ACC112 (cell line): ENCODE results near the gene NXT2.

Experiments
- H2AFZ ChIP-seq: fragments of 200-600 bp; sonication (generic); one replicate; pipeline ENCODE4 v1.6.0; 2017; ENCODE audit warnings: antibody characterized with exemption, low read length; ENCODE audit not compliant: unreplicated experiment
- H3K27ac ChIP-seq: fragments of 200-600 bp; sonication (generic); 2 replicates; pipeline ENCODE4 v1.5.1; 2014; ENCODE audit warnings: low read depth, mild to moderate bottlenecking, antibody characterized with exemption, low read length, moderate library complexity
- H3K27me3 ChIP-seq: fragments of 200-600 bp; sonication (generic); 2 replicates; pipeline ENCODE4 v1.6.1; 2014; ENCODE audit warnings: mild to moderate bottlenecking, antibody characterized with exemption, low read length, moderate library complexity, mixed read lengths; ENCODE audit not compliant: insufficient read depth
- H3K36me3 ChIP-seq: fragments of 200-600 bp; sonication (generic); 2 replicates; pipeline ENCODE4 v1.6.1; 2016; ENCODE audit warnings: mild to moderate bottlenecking, antibody characterized with exemption, low read length, moderate library complexity, mixed read lengths; ENCODE audit not compliant: insufficient read depth
- H3K4me1 ChIP-seq: fragments of 200-600 bp; sonication (generic); one replicate; pipeline ENCODE4 v1.6.1; 2016; ENCODE audit warnings: low read length, mixed read lengths; ENCODE audit not compliant: insufficient read depth, unreplicated experiment, control insufficient read depth
- H3K4me3 ChIP-seq: fragments of 200-600 bp; sonication (generic); 2 replicates; pipeline ENCODE4 v1.5.1; 2014; ENCODE audit warnings: mild to moderate bottlenecking, low read depth, low read length
- H3K79me2 ChIP-seq: fragments of 200-600 bp; sonication (generic); one replicate; pipeline ENCODE4 v1.6.0; 2016; ENCODE audit warnings: low read length; ENCODE audit not compliant: control insufficient read depth, unreplicated experiment, insufficient read depth

The NXT2 gene

DNA sequence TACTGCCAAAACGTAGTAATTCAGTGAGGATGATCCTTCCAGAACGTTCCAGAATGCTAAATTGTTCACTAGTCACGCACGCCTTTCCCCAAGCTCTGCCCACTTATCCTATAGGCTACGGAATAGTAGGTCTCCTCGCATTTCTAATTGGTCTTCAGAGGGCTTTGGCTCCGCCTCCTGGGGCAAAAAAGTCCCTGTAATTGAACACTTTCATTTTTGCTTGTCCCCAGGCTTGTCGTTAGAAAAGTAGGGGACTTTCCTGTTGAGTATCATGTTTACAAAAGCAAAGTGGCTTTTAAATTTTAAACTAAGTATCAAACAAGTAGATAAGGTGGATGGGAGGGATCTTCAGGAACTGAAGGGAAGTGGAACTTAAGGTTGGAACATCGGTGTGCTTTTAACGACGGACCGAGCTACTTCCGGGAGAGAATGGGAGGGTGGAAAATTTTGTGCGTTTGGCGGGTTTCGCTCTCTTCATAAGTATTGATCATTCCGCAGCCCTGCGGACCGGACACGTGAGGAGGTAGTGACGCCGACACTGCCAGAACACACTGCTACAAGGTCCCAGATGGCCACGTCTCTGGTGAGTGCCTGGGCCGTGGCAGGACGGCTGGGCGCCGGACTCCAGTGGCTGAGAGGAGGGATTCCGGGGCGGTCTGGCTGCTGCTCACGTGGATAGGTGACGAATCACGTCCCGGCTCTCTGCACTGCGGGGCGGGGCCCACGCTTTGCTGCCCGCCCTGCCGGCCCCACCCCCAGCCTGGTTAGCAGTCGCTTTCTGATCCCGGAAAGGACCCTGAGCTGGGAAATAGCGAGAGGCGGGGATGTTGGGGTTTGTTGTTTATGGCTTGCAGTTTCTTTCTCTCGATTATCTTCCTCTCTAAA is at the start of gene NXT2:
Gene NXT2, plus strand, starts transcription at position 406 of the 885 bp plus-strand sequence. Its CDS starts 163 bp downstream, at position 569.
- Histone ChIP-seq H3K27ac (peak within 1 kb of the TSS; percentile 90), H3K79me2 (no peaks in the 10 kb centered on the region), H3K4me3 (peak within 1 kb of the TSS; percentile 79), H3K36me3 (no peaks in the 10 kb centered on the region), H2AFZ (peak within 1 kb of the TSS; percentile 87), H3K27me3 (no peaks in the 10 kb centered on the region), H3K4me1 (peaks cover 12% of the 10 kb centered on the region)

DNA sequence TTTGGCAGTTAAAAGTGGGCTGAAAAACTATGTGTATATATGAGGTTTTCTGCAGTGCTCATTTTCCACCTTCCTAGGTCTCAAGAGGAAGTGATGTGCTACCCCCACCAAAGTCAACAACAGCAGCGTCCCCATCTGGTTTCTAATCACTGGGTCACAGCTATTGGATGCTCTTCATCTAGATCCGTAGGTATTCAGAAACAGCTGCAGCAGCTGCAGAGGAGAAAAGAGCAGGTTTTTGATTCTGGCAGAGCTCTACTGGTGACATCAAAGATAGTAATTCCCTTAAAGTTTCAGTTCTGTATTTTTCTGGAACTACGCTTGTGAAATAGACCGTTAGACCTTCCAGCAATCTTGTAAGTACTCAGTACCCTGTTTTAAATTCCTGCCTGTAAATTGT is 49.0 kb upstream of the NXT2 start:
- Histone ChIP-seq H3K4me1 (no peaks in the 10 kb centered on the region), H3K27ac (no peak overlapping the region), H3K27me3 (no peaks in the 10 kb centered on the region), H3K36me3 (no peaks in the 10 kb centered on the region), H2AFZ (no peak overlapping the region), H3K79me2 (no peaks in the 10 kb centered on the region), H3K4me3 (no peak overlapping the region)

DNA sequence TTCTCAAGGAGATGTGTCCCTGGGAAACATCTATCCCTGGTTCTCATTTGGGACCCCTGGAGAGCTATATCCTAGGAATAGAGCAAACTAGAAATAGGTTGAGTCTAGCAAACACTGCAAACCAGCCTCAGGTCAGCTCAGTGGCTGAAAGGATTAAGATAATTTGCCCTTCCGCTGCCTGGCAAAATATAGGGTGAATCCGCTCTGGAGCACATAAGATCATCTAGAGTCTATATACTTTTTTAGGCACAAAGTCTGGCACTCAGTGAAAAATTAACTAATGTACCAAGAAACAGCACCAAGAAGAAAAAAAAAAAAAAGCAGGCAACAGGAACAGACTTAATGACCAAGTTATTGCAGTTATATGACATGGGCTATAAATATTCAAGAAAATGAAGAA is 47.5 kb upstream of the NXT2 start:
- Histone ChIP-seq H3K27me3 (no peaks in the 10 kb centered on the region), H3K27ac (no peak overlapping the region), H3K4me1 (no peaks in the 10 kb centered on the region), H3K79me2 (no peaks in the 10 kb centered on the region), H3K36me3 (no peaks in the 10 kb centered on the region), H3K4me3 (no peak overlapping the region), H2AFZ (no peak overlapping the region)

DNA sequence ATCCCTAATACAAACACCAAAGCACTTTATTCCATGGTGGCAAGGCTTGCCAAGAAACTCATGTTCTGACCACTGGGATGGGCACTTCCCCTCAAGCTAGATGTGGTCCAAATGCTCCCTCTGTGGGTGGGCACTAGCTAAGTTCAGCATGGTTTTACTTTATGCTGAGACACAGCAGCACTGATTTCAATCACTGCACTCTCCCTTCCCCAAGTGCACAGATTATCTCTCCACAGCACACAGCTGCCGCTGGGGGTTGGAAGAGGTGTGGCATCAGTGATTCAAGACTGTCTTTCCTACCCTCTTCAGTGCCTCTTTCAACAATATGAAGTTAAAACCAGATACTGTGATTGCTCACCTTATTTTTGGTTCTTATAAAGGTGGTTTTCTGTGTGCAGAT is 38.2 kb upstream of the NXT2 start:
- no peaks in the 10 kb centered on the region for H3K79me2 ChIP-seq
- no peak overlapping the region for H3K27ac ChIP-seq
- no peak overlapping the region for H2AFZ ChIP-seq
- no peaks in the 10 kb centered on the region for H3K4me1 ChIP-seq
- no peak overlapping the region for H3K4me3 ChIP-seq
- no peaks in the 10 kb centered on the region for H3K36me3 ChIP-seq
- no peaks in the 10 kb centered on the region; the same call in 1 of the 2 replicates for H3K27me3 ChIP-seq

DNA sequence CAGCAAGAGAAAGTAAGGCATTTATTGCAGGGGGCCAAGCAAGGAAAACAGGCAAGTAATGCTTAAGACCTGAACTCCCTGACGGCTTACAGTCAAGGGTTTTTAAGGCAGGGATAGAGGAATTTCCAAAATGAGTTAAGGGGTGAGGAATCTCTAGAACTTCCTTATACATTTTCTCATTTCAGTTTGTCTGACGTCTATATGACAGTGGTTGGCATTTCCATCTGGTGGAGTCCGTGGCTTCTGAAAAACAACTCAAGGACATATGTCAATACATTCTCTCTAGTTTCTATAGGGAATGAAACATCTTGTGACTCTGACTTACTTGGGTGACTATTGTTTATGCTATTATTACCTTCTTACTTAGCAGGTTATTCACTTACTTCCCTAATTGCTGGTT is 35.5 kb upstream of the NXT2 start:
- Histone ChIP-seq H3K4me1 (no peaks in the 10 kb centered on the region), H2AFZ (no peak overlapping the region), H3K27me3 (no peaks in the 10 kb centered on the region; the same call in 1 of the 2 replicates), H3K27ac (no peak overlapping the region), H3K4me3 (no peak overlapping the region), H3K36me3 (no peaks in the 10 kb centered on the region), H3K79me2 (no peaks in the 10 kb centered on the region)

DNA sequence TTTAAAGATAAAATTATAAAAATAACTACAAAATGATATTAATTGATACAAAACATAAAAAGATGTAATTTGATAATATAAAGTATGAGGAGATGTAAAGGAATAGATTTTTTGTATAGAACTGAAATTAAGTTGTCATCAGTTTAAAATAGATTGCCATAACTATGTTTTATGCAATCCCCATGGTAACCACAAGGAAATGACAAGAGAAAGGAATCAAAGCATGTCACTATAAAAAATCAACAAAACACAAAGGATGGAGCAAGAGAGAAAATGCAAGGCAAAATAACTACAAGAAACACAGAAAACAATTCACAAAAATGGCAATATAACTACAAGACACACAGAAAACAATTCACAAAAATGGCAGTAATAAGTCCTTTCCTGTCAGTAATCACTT is 27.7 kb upstream of the NXT2 start:
- H3K4me3 ChIP-seq = no peak overlapping the region
- H3K4me1 ChIP-seq = no peaks in the 10 kb centered on the region
- no peaks in the 10 kb centered on the region for H3K79me2 ChIP-seq
- no peak overlapping the region for H2AFZ ChIP-seq
- no peak overlapping the region for H3K27ac ChIP-seq
- peaks cover 32% of the 10 kb centered on the region for H3K27me3 ChIP-seq
- H3K36me3 ChIP-seq = no peaks in the 10 kb centered on the region

DNA sequence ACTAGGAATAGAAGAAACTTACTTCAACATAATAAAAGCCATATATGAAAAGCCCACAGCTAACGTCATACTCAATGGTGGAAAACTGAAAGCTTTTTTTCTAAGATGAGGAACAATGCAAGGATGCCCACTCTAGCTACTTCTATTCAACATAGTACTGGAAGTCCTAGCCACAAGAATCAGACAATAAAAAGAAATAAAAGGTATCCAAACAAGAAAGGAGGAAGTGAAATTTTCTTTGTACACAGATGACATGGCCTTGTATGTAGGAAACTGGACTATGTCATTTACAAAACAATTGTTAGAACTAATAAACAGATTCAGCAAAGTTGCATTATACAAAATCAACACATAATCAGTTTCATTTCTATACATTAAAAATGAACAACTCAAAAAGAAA is 25.5 kb upstream of the NXT2 start:
- H3K27me3 ChIP-seq = peaks cover 33% of the 10 kb centered on the region
- H3K4me3 ChIP-seq = no peak overlapping the region
- H3K79me2 ChIP-seq = no peaks in the 10 kb centered on the region
- no peak overlapping the region for H3K27ac ChIP-seq
- H3K36me3 ChIP-seq = no peaks in the 10 kb centered on the region
- H3K4me1 ChIP-seq = no peaks in the 10 kb centered on the region
- no peak overlapping the region for H2AFZ ChIP-seq

DNA sequence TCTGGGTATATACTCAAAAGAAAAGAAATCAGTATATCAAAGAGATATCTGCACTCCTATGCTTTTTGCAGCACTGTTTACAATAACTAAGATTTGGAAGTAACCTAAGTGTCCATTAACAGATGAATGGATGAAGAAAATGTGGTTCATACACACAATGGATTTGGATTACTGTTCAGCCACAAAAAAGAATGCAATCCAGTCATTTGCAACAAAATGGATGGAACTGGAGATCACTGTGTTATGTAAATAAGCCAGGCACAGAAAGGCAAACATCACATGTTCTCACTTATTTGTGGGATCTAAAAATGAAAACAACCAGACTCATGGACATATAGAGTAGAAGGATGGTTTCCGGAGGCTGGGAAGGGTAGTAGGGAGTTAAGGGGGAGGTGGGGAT is 17.6 kb upstream of the NXT2 start:
- Histone ChIP-seq H3K4me3 (no peak overlapping the region), H3K27me3 (peaks cover 21% of the 10 kb centered on the region), H3K4me1 (no peaks in the 10 kb centered on the region), H2AFZ (no peak overlapping the region), H3K79me2 (no peaks in the 10 kb centered on the region), H3K27ac (no peak overlapping the region), H3K36me3 (no peaks in the 10 kb centered on the region)

DNA sequence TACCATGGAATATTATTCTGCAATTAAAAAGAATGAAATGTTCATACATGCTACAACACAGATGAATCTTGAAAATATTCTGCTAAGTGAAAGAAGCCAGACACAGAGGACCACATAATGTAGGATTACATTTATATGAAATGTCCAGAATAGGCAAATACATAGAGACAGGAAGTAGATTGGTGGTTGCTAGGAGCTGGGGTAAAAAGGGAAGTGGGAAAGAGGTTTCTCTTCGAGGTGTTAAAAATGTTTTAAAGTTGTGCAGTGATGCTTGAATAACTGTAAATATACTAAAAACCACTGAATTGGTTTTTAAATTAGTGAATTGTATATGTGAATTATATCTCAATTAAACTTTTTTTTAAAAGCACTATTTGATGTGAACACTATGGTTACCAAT is 3.6 kb upstream of the NXT2 start:
- Histone ChIP-seq H3K36me3 (no peaks in the 10 kb centered on the region), H2AFZ (no peak overlapping the region), H3K4me3 (no peak overlapping the region), H3K4me1 (peaks cover 9% of the 10 kb centered on the region), H3K27ac (no peak overlapping the region), H3K79me2 (no peaks in the 10 kb centered on the region), H3K27me3 (no peaks in the 10 kb centered on the region)

DNA sequence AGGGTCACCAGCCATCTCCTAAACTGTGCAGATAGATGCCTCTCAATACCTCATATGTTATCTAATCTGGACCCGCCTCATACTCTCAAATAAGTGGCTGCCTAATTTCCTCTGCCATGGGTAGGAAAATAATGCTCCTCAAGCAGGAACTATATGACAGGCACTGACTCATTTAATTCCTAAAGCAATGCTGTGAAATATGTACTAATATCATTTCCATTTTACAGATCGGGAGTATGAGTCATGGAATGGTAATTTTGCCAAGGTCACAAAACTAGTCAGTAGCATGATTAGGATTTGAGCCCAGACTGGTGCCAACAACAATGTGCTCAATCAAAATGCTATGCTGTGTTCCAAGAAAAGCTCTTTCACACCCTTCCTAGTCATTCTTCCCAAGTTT is 3.0 kb upstream of the NXT2 start:
- Histone ChIP-seq H3K79me2 (no peaks in the 10 kb centered on the region), H3K4me3 (no peak overlapping the region), H3K4me1 (peaks cover 12% of the 10 kb centered on the region), H2AFZ (no peak overlapping the region), H3K27me3 (no peaks in the 10 kb centered on the region), H3K36me3 (no peaks in the 10 kb centered on the region), H3K27ac (no peak overlapping the region)

DNA sequence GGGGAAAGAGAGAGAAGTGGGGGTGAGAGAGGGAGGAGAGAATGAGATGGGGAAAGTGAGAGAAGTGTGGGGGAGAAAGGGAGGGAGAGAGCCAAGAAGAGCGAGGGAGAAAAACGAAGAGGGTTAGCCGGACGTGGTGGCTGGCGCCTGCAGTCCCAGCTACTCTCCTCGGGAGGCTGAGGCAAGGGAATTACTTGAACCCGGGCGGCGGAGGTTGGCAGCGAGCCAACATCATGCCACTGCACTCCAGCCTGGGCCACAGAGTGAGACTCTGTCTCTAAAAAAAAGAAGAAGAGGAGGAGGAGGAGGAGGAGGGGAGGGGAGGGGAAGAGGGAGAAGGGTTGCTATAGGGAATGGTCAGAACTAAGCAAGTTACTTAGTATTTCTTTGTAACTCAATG is 1.7 kb upstream of the NXT2 start:
- Histone ChIP-seq H3K27me3 (no peaks in the 10 kb centered on the region), H3K36me3 (no peaks in the 10 kb centered on the region), H2AFZ (no peak overlapping the region), H3K4me3 (no peak overlapping the region), H3K79me2 (no peaks in the 10 kb centered on the region), H3K4me1 (peaks cover 12% of the 10 kb centered on the region), H3K27ac (no peak overlapping the region)
